NCI-H146 (cell line): Measurements from ENCODE around the gene CNOT1.

ENCODE experiments used
- DNase-seq: peaks from one replicate; lab custom pipeline; 2025; lab: John Stamatoyannopoulos, UW

Gene CNOT1

GRCh38 chr16:58516768-58517107 lies 112.9 kb downstream of the CNOT1 start:
- no peak for DNase-seq

GRCh38 chr16:58515871-58516767 lies 113.5 kb downstream of the CNOT1 start:
- DNase-seq = peak; percentile 56

GRCh38 chr16:58515125-58515870 lies 114.3 kb downstream of the CNOT1 start, which contains the start of gene SETD6:
SETD6 (plus strand) TSS chr16:58515517; CDS start chr16:58515538, 21 bp downstream.
- DNase-seq = peak; percentile 84

GRCh38 chr16:58513874-58514273 lies 115.8 kb downstream of the CNOT1 start:
- no peak for DNase-seq

- peak; percentile 45 for DNase-seq
These were observed 117.5 kb downstream of the CNOT1 start for GRCh38 chr16:58511933-58512815.

GRCh38 chr16:58510776-58511628 lies 118.6 kb downstream of the CNOT1 start:
- DNase-seq = no peak

- no peak for DNase-seq
These were observed 119.4 kb downstream of the CNOT1 start for GRCh38 chr16:58510097-58510775.

GRCh38 chr16:58509256-58510096 lies 120.2 kb downstream of the CNOT1 start:
- DNase-seq = no peak

- DNase-seq = no peak
These were observed 120.9 kb downstream of the CNOT1 start for GRCh38 chr16:58508671-58509251.

- DNase-seq = no peak
These were observed 121.5 kb downstream of the CNOT1 start for GRCh38 chr16:58507963-58508670.

- DNase-seq = no peak
These were observed 122.2 kb downstream of the CNOT1 start for GRCh38 chr16:58507195-58507962.

GRCh38 chr16:58506241-58507194 lies 123.1 kb downstream of the CNOT1 start:
- no peak for DNase-seq

- DNase-seq = no peak
These were observed 125.5 kb downstream of the CNOT1 start for GRCh38 chr16:58503863-58504688.

GRCh38 chr16:58503166-58503862 lies 126.3 kb downstream of the CNOT1 start:
- no peak for DNase-seq
